ENCODE results near the gene SARS2. TPM values are rescaled to one million over a fixed set of nuclear protein-coding genes. Genes with fewer than 3 reads are reported as not detected.
"Not testable (repeated sequence)": the region's sequence is repeated elsewhere in the genome, so short reads cannot be mapped to it uniquely, and the experiment has no call there.

Gene SARS2
- total and polyA plus RNA-seq, 4 experiments from 2014 or later, result 9.6 to 20.2 (median 15.5) TPM

- no peaks in the 10 kb centered on the region for H3K9me3 ChIP-seq (ENCODE audit: control insufficient read depth in 1 of 2, low read length in 2 of 2)
- Mint-ChIP-seq H3K27ac (peak overlapping the region in 1 of 7 donors; percentile 13), H3K36me3 (peaks cover 5 to 26% of the 10 kb centered on the region in 2 donors), H3K4me3 (no peak overlapping the region), H3K4me1 (peaks cover 2 to 13% (median 5%) of the 10 kb centered on the region in 4 donors), H3K27me3 (no peaks in the 10 kb centered on the region), H3K9me3 (no peaks in the 10 kb centered on the region)
- POLR2A ChIA-PET (ENCODE audit: partially characterized antibody), result no interaction called here
- DNase-seq, result no peak
- peaks cover 19% of the 10 kb centered on the region for H3K36me3 ChIP-seq (ENCODE audit: insufficient read depth, low read length)
- H3K27me3 ChIP-seq (ENCODE audit: insufficient read depth, low read length), result no peaks in the 10 kb centered on the region
- CTCF ChIA-PET (ENCODE audit: partially characterized antibody), result interaction anchor here (1.1 kb wide), 1 partner anchor 13 kb away, joined by 3 read pairs; no protein-coding TSS in a partner anchor
- H3K4me3 ChIP-seq (ENCODE audit: low read length in 2 of 2), result no peak overlapping the region
- H3K27ac ChIP-seq (ENCODE audit: low read depth, low read length), result no peak overlapping the region
- peaks cover 4% of the 10 kb centered on the region for H3K4me1 ChIP-seq (ENCODE audit: insufficient read depth, low read length)
- intact Hi-C loops (cut with micrococcal nuclease), result no loop called here
Measured at GRCh38 chr19:38891771-38892170, 38.8 kb downstream of the SARS2 start.

GRCh38 chr19:38890686-38891085 is 39.9 kb downstream of the SARS2 start:
- no peaks in the 10 kb centered on the region for H3K27me3 ChIP-seq (ENCODE audit: insufficient read depth, low read length)
- H3K9me3 Mint-ChIP-seq, result no peaks in the 10 kb centered on the region
- H3K4me3 Mint-ChIP-seq, result no peak overlapping the region
- no peaks in the 10 kb centered on the region for H3K9me3 ChIP-seq (ENCODE audit: control insufficient read depth in 1 of 2, low read length in 2 of 2)
- intact Hi-C loops (cut with micrococcal nuclease), result no loop called here
- no peak for DNase-seq
- no peak overlapping the region for H3K27ac ChIP-seq (ENCODE audit: low read depth, low read length)
- H3K4me1 Mint-ChIP-seq, result peaks cover 2 to 13% (median 5%) of the 10 kb centered on the region in 4 donors
- no peak overlapping the region for H3K27ac Mint-ChIP-seq
- H3K4me1 ChIP-seq (ENCODE audit: insufficient read depth, low read length), result peaks cover 4% of the 10 kb centered on the region
- H3K27me3 Mint-ChIP-seq, result no peaks in the 10 kb centered on the region
- no peak overlapping the region for H3K4me3 ChIP-seq (ENCODE audit: low read length in 2 of 2)
- ChIA-PET POLR2A (ENCODE audit: partially characterized antibody) (no interaction called here), CTCF (ENCODE audit: partially characterized antibody) (no interaction called here)
- H3K36me3 Mint-ChIP-seq, result peaks cover 5 to 26% of the 10 kb centered on the region in 2 donors
- peaks cover 19% of the 10 kb centered on the region for H3K36me3 ChIP-seq (ENCODE audit: insufficient read depth, low read length)

- Histone ChIP-seq H3K9me3 (ENCODE audit: control insufficient read depth in 1 of 2, low read length in 2 of 2) (no peaks in the 10 kb centered on the region), H3K4me1 (ENCODE audit: insufficient read depth, low read length) (peaks cover 4% of the 10 kb centered on the region), H3K4me3 (ENCODE audit: low read length in 2 of 2) (no peak overlapping the region), H3K27me3 (ENCODE audit: insufficient read depth, low read length) (no peaks in the 10 kb centered on the region), H3K36me3 (ENCODE audit: insufficient read depth, low read length) (peaks cover 19% of the 10 kb centered on the region), H3K27ac (ENCODE audit: low read depth, low read length) (no peak overlapping the region)
- Mint-ChIP-seq H3K36me3 (peaks cover 5 to 26% of the 10 kb centered on the region in 2 donors), H3K4me3 (no peak overlapping the region), H3K4me1 (peaks cover 2 to 12% (median 5%) of the 10 kb centered on the region in 4 donors), H3K9me3 (no peaks in the 10 kb centered on the region), H3K27ac (peak overlapping the region in 1 of 7 donors; percentile 30), H3K27me3 (no peaks in the 10 kb centered on the region)
- no peak for DNase-seq
- intact Hi-C loops (cut with micrococcal nuclease), result loop anchor here (5.0 kb wide), 1 partner anchor 163 kb away; no protein-coding TSS in a partner anchor
- POLR2A ChIA-PET (ENCODE audit: partially characterized antibody), result interaction anchor here (0.7 to 1.4 kb wide), 2 partner anchors 21 to 120 kb away, joined by 3 to 4 read pairs; no protein-coding TSS in a partner anchor
- CTCF ChIA-PET (ENCODE audit: partially characterized antibody), result interaction anchor here (0.9 to 4.5 kb wide), 2 partner anchors 12 to 487 kb away, joined by 3 to 52 read pairs; partner anchors contain the start of genes FAM98C and RINL
Measured at GRCh38 chr19:38889803-38890202, 40.8 kb downstream of the SARS2 start.

DNA sequence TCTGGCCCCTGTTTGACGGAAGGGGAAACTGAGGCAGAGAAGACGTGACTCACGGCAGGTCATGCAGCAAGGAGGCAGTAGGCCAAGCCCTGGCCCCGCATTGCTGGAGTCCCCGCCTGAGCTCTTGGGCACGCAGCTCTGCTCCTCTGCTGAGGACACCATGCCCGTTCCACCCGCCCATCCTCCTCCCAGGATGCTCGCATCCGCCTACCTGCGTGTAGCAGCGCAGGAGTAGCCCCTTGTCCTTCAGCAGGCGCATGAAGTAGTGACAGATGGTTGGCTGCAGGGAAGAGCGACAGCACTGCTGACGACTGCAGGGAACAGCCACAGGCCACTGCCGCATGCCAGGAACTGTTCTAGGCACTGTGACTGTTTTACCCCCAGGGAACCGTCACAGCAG is 41.7 kb downstream of the SARS2 start:
- Histone ChIP-seq H3K27ac (ENCODE audit: low read depth, low read length) (no peak overlapping the region), H3K36me3 (ENCODE audit: insufficient read depth, low read length) (peaks cover 19% of the 10 kb centered on the region), H3K9me3 (ENCODE audit: control insufficient read depth in 1 of 2, low read length in 2 of 2) (no peaks in the 10 kb centered on the region), H3K4me3 (ENCODE audit: low read length in 2 of 2) (no peak overlapping the region), H3K27me3 (ENCODE audit: insufficient read depth, low read length) (no peaks in the 10 kb centered on the region), H3K4me1 (ENCODE audit: insufficient read depth, low read length) (peaks cover 4% of the 10 kb centered on the region)
- peaks cover 5 to 23% of the 10 kb centered on the region in 2 donors for H3K36me3 Mint-ChIP-seq
- ChIA-PET CTCF (ENCODE audit: partially characterized antibody) (interaction anchor here (0.9 to 4.5 kb wide), 12 partner anchors 11 to 486 kb away, joined by 3 to 52 read pairs (median 4); partner anchors contain the start of genes FAM98C, MRPS12, RINL and SARS2), POLR2A (ENCODE audit: partially characterized antibody) (interaction anchor here (1.4 to 2.4 kb wide), 4 partner anchors 23 to 119 kb away, joined by 4 to 14 read pairs (median 6); no protein-coding TSS in a partner anchor)
- H3K4me3 Mint-ChIP-seq, result no peak overlapping the region
- no peaks in the 10 kb centered on the region for H3K9me3 Mint-ChIP-seq
- DNase-seq, result no peak
- H3K27me3 Mint-ChIP-seq, result no peaks in the 10 kb centered on the region
- H3K27ac Mint-ChIP-seq, result no peak overlapping the region
- intact Hi-C loops (cut with micrococcal nuclease), result loop anchor here (5.0 kb wide), 1 partner anchor 162 kb away; no protein-coding TSS in a partner anchor
- H3K4me1 Mint-ChIP-seq, result peaks cover 0 to 7% (median 3%) of the 10 kb centered on the region in 4 donors

DNA sequence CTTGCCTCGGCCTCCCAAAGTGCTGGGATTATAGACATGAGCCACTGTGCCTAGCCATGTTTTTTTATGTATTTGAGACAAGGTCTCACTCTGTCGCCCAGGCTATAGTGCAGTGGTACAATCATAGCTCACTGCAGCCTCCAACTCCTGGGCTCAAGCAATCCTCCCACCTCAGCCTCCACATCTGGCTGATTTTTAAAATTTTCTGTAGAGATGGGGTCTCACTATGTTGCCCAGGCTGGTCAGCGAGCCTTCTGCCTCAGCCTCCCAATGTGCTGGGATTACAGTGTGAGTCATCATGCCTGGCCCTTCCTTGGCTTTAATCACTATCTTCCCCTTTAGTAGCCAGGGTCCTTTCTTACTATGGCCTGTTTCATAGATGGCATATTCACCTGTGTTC is 45.9 kb downstream of the SARS2 start:
- POLR2A ChIA-PET (ENCODE audit: partially characterized antibody); H3K27ac ChIP-seq (ENCODE audit: low read depth, low read length); H3K9me3 ChIP-seq (ENCODE audit: control insufficient read depth in 1 of 2, low read length in 2 of 2); H3K27me3 ChIP-seq (ENCODE audit: insufficient read depth, low read length); H3K4me3 Mint-ChIP-seq; DNase-seq; H3K4me3 ChIP-seq (ENCODE audit: low read length in 2 of 2); H3K9me3 Mint-ChIP-seq; H3K27me3 Mint-ChIP-seq: not testable (repeated sequence)
- intact Hi-C loops (cut with micrococcal nuclease), result loop anchor here (5.0 kb wide), 1 partner anchor 157 kb away; no protein-coding TSS in a partner anchor
- peak overlapping the region in 3 of 7 donors; percentile 24 to 90 (median 71) for H3K27ac Mint-ChIP-seq
- CTCF ChIA-PET (ENCODE audit: partially characterized antibody), result interaction anchor here (0.8 to 4.4 kb wide), 3 partner anchors 17 to 482 kb away, joined by 3 to 31 read pairs (median 4); partner anchors contain the start of gene FAM98C
- Histone ChIP-seq H3K36me3 (ENCODE audit: insufficient read depth, low read length) (peaks cover 19% of the 10 kb centered on the region), H3K4me1 (ENCODE audit: insufficient read depth, low read length) (peaks cover 17% of the 10 kb centered on the region)
- H3K4me1 Mint-ChIP-seq, result peaks cover 3 to 20% (median 10%) of the 10 kb centered on the region in 4 donors
- H3K36me3 Mint-ChIP-seq, result peaks cover 2 to 19% of the 10 kb centered on the region in 2 donors

DNA sequence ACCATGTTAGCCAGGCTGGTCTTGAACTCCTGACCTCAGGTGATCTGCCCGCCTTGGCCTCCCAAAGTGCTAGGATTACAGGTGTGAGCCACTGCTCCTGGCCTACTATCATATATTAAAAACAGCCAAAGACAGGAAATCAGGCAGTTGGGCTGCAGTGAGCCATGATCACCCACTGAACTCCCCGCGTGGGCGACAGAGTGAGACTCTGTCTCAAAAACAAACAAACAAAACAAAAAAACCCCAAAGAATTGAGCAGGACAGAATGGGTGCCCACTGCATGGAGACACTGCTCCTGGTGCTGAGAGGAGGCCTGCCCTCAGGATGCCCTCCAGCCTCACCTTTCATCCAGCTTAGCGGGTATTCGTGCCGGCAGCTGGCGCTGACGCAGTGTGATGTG is 47.3 kb downstream of the SARS2 start:
- peak overlapping the region in 5 of 7 donors; percentile 48 to 88 (median 80) for H3K27ac Mint-ChIP-seq
- Histone ChIP-seq H3K36me3 (ENCODE audit: insufficient read depth, low read length) (peaks cover 5% of the 10 kb centered on the region), H3K4me1 (ENCODE audit: insufficient read depth, low read length) (peaks cover 31% of the 10 kb centered on the region), H3K27ac (ENCODE audit: low read depth, low read length) (no peak overlapping the region), H3K27me3 (ENCODE audit: insufficient read depth, low read length) (no peaks in the 10 kb centered on the region), H3K4me3 (ENCODE audit: low read length in 2 of 2) (no peak overlapping the region), H3K9me3 (ENCODE audit: control insufficient read depth in 1 of 2, low read length in 2 of 2) (no peaks in the 10 kb centered on the region)
- H3K4me3 Mint-ChIP-seq, result no peak overlapping the region
- peaks cover 2 to 12% of the 10 kb centered on the region in 2 donors for H3K36me3 Mint-ChIP-seq
- intact Hi-C loops (cut with micrococcal nuclease), result no loop called here
- CTCF ChIA-PET (ENCODE audit: partially characterized antibody), result interaction anchor here (0.7 kb wide), 1 partner anchor 15 kb away, joined by 3 read pairs; no protein-coding TSS in a partner anchor
- POLR2A ChIA-PET (ENCODE audit: partially characterized antibody), result interaction anchor here (0.8 to 1.4 kb wide), 2 partner anchors 13 to 17 kb away, joined by 3 read pairs; partner anchors contain the start of gene NFKBIB
- H3K9me3 Mint-ChIP-seq, result no peaks in the 10 kb centered on the region
- no peak for DNase-seq
- H3K4me1 Mint-ChIP-seq, result peaks cover 5 to 30% (median 15%) of the 10 kb centered on the region in 4 donors
- no peaks in the 10 kb centered on the region for H3K27me3 Mint-ChIP-seq

DNA sequence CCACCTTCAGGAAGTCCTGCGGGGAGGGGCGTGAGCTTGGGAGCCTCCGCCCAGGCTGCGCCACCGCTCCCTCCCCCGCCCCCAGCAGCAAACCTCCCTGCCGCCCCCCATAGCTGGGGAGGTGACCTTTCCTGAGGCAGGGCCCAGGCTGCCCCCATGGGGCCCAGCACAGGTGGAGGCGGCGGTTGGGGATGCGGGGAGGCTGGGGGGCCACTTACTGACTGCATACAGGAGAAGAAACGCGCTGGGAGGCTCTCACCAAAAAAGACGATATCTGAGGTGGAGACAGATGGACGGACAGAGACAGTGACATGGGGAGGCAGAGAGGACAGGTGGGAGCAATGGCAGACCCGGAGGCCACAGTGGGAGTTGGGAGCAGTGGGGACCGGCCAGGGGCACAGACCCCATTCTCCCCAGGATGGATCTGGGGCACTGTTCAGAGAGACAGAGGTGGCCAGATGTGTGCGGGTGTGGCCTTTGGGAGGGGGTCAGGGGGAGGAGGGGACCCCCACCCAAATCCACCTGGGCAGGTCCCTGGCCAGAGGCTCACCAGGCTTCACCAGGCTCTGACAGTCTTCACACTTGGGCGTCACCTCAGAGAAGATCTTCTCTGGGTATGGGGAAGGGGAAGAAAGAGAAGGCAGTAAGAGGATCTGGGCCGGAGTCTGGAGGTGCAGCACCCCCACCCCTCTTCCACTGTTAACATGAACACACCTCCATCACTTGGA is 49.5 kb downstream of the SARS2 start:
- CTCF ChIA-PET (ENCODE audit: partially characterized antibody), result interaction anchor here (1.1 to 1.4 kb wide), 3 partner anchors 12 to 111 kb away, joined by 3 to 4 read pairs (median 4); no protein-coding TSS in a partner anchor
- peaks cover 17 to 40% (median 27%) of the 10 kb centered on the region in 4 donors for H3K4me1 Mint-ChIP-seq

More for the DNA sequence above, 49.5 kb downstream of the SARS2 start:
- Histone ChIP-seq H3K4me3 (ENCODE audit: low read length in 2 of 2) (no peak overlapping the region), H3K36me3 (ENCODE audit: insufficient read depth, low read length) (peaks cover 4% of the 10 kb centered on the region), H3K27ac (ENCODE audit: low read depth, low read length) (peak overlapping the region; percentile 89), H3K27me3 (ENCODE audit: insufficient read depth, low read length) (no peaks in the 10 kb centered on the region), H3K4me1 (ENCODE audit: insufficient read depth, low read length) (peaks cover 49% of the 10 kb centered on the region), H3K9me3 (ENCODE audit: control insufficient read depth in 1 of 2, low read length in 2 of 2) (no peaks in the 10 kb centered on the region)
- Mint-ChIP-seq H3K27ac (peak overlapping the region; percentile 42 to 90 (median 83)), H3K4me3 (peak overlapping the region in 1 of 8 donors; percentile 22), H3K27me3 (no peaks in the 10 kb centered on the region), H3K36me3 (peaks cover 2 to 18% of the 10 kb centered on the region in 2 donors), H3K9me3 (no peaks in the 10 kb centered on the region)
- POLR2A ChIA-PET (ENCODE audit: partially characterized antibody), result interaction anchor here (1.1 to 3.9 kb wide), 3 partner anchors 19 to 32 kb away, joined by 3 to 15 read pairs (median 6); partner anchors contain the start of genes NFKBIB and SIRT2
- DNase-seq, result no peak
- intact Hi-C loops (cut with micrococcal nuclease), result no loop called here

Data from CD4-positive, alpha-beta memory T cell (primary cell).